Hepatocyte (in vitro differentiated cells): ENCODE results near the gene ICA1. TPM values are rescaled to one million over a fixed set of nuclear protein-coding genes. Genes with fewer than 3 reads are reported as not detected.

ENCODE experiments used
- DNase-seq: peaks from one replicate; pipeline ENCODE4 v3.0.0-alpha.2; 2016; ENCODE audit warnings: low spot score
- H2AFZ ChIP-seq: fragments of 200-600 bp; sonication (generic); 2 replicates; pipeline ENCODE4 v1.6.0; 2016; ENCODE audit warnings: antibody characterized with exemption, mild to moderate bottlenecking
- H3K27ac ChIP-seq: fragments of 200-600 bp; sonication (generic); 2 replicates; pipeline ENCODE4 v1.5.1; 2016; ENCODE audit warnings: mild to moderate bottlenecking
- H3K27me3 ChIP-seq: fragments of 200-600 bp; sonication (generic); 2 replicates; pipeline ENCODE4 v1.6.1; 2016
- H3K36me3 ChIP-seq: fragments of 200-600 bp; sonication (generic); replicated peaks from 2 replicates; pipeline ENCODE4 v1.5.1; 2016; ENCODE audit warnings: low read depth; ENCODE audit not compliant: insufficient read depth
- H3K4me1 ChIP-seq: fragments of 200-600 bp; sonication (generic); 2 replicates; pipeline ENCODE4 v1.5.1; 2016; ENCODE audit warnings: mild to moderate bottlenecking, moderate library complexity; ENCODE audit not compliant: insufficient read depth
- H3K4me2 ChIP-seq: fragments of 200-600 bp; sonication (generic); 2 replicates; pipeline ENCODE4 v1.6.0; 2016
- H3K4me3 ChIP-seq: fragments of 200-600 bp; sonication (generic); 2 replicates; pipeline ENCODE4 v1.5.1; 2016; ENCODE audit warnings: mild to moderate bottlenecking
- H3K79me2 ChIP-seq: fragments of 200-600 bp; sonication (generic); 2 replicates; pipeline ENCODE4 v1.6.0; 2017; ENCODE audit warnings: mild to moderate bottlenecking
- H3K9me2 ChIP-seq: fragments of 200-600 bp; sonication (generic); replicated peaks from 2 replicates; pipeline ENCODE4 v1.6.0; 2017; ENCODE audit warnings: mild to moderate bottlenecking; ENCODE audit not compliant: insufficient read depth
- H3K9me3 ChIP-seq: fragments of 200-600 bp; sonication (generic); 2 replicates; pipeline ENCODE4 v1.5.1; 2016; ENCODE audit warnings: low read depth, mild to moderate bottlenecking
- H4K20me1 ChIP-seq: fragments of 200-600 bp; sonication (generic); 2 replicates; pipeline ENCODE4 v1.6.0; 2016; ENCODE audit warnings: mild to moderate bottlenecking; ENCODE audit not compliant: insufficient read depth, poor library complexity, severe bottlenecking
- CTCF ChIP-seq: fragments of 200-600 bp; sonication (generic); IDR thresholded peaks from 2 replicates; pipeline ENCODE4 v1.5.1; 2016; ENCODE audit warnings: antibody characterized with exemption, mild to moderate bottlenecking; ENCODE audit not compliant: poor library complexity
- EZH2 ChIP-seq: fragments of 200-600 bp; sonication (generic); IDR thresholded peaks from 2 replicates; pipeline ENCODE4 v1.6.1; 2016; ENCODE audit warnings: antibody characterized with exemption, mild to moderate bottlenecking, borderline replicate concordance
- EZH2phosphoT487 ChIP-seq: fragments of 200-600 bp; sonication (generic); IDR thresholded peaks from one replicate; pipeline ENCODE4 v1.6.1; 2018; ENCODE audit warnings: antibody characterized with exemption, mild to moderate bottlenecking, low read depth, moderate library complexity; ENCODE audit not compliant: unreplicated experiment, severe bottlenecking
- WGBS: methylation state at CpG from one replicate; pipeline ENCODE4 v1.1.6; 2016; ENCODE audit warnings: low lambda C conversion rate; ENCODE audit errors: missing lambda C conversion rate; 5-methylcytosine and 5-hydroxymethylcytosine counted together
- polyA plus RNA-seq: library from polyadenylated mRNA; unstranded; fragments of >200 nt; fragmentation: Nextera tagmentation; extraction: Ambion mirVana; gene quantifications from 2 replicates; pipeline ENCODE4 v1.2.1, GENCODE V29; 2016
- total RNA-seq: library from RNA; depleted of rRNA; stranded (reverse); fragments of >200 nt; gene quantifications from 2 replicates; pipeline ENCODE4 v1.2.3, GENCODE V29; 2014

ICA1 gene
- total and polyA plus RNA-seq, 2 experiments from 2014 or later, result 32.9 to 40.1 TPM

GRCh38 chr7:8254215-8254614 lies 7.8 kb downstream of the ICA1 start:
- no peak overlapping the region for H3K4me3 ChIP-seq
- H3K9me2 ChIP-seq, result no peaks in the 10 kb centered on the region
- H3K27me3 ChIP-seq, result no peaks in the 10 kb centered on the region
- no peak overlapping the region for H2AFZ ChIP-seq
- no peak overlapping the region for H3K4me2 ChIP-seq
- TF ChIP-seq CTCF (no peak), EZH2 (no peak), EZH2phosphoT487 (no peak)
- 70% methylated on average over 3 of the region's 3 CpGs for WGBS
- H3K36me3 ChIP-seq, result no peaks in the 10 kb centered on the region
- H3K27ac ChIP-seq, result no peak overlapping the region
- H3K79me2 ChIP-seq, result peaks cover 19% of the 10 kb centered on the region
- DNase-seq, result no peak
- no peaks in the 10 kb centered on the region for H3K9me3 ChIP-seq
- no peaks in the 10 kb centered on the region for H3K4me1 ChIP-seq
- no peaks in the 10 kb centered on the region for H4K20me1 ChIP-seq

DNA sequence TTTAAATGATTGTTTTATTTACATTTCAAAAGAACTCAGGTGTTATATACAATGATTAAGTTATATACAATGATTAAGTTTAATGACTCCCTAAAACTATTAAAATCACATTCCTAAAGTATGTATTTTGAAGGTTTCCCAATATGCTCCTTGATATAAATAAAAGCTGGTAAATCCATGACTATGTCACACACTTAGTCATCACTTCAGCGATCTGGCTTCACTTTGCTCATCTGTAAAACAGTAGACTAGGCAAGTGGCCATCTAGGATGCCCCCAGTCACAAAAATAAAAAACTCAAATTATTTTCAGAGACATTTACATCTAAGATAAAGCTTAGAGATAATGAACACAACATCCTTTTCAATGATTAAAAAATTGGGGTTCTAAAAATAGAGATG lies 10.8 kb downstream of the ICA1 start:
- Histone ChIP-seq H3K27ac (no peak overlapping the region), H4K20me1 (no peaks in the 10 kb centered on the region), H3K4me2 (no peak overlapping the region), H3K9me3 (no peaks in the 10 kb centered on the region), H3K9me2 (no peaks in the 10 kb centered on the region), H3K4me1 (no peaks in the 10 kb centered on the region), H3K27me3 (no peaks in the 10 kb centered on the region), H3K4me3 (no peak overlapping the region), H3K36me3 (no peaks in the 10 kb centered on the region), H2AFZ (no peak overlapping the region), H3K79me2 (peaks cover 2% of the 10 kb centered on the region)
- TF ChIP-seq EZH2phosphoT487, result no peak
- no peak for TF ChIP-seq EZH2
- no peak for TF ChIP-seq CTCF
- 92% methylated on average over 1 of the region's 1 CpG for WGBS
- DNase-seq, result no peak

DNA sequence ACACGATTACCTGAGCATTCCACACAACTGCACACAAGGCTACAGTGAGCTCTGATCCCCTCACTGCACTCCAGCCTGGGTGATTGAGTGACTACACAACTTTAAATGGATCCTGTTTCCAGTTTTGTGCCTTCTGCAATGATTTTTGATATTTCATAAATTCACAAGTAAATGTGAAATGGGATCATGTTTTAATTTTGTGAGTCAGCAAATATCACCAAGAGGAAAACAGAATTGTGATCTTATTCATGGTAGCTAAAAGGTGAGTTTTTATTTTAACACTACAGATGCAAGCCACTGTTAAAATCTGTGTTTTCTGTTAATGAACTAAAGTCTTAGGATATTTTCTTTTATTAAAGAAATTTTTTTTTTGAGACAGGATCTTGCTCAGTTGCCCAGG lies 11.4 kb downstream of the ICA1 start:
- WGBS, result 100% methylated on average over 1 of the region's 1 CpG
- Histone ChIP-seq H3K4me1 (no peaks in the 10 kb centered on the region), H3K36me3 (no peaks in the 10 kb centered on the region), H3K27ac (no peak overlapping the region), H3K9me2 (no peaks in the 10 kb centered on the region), H3K4me2 (no peak overlapping the region), H3K9me3 (no peaks in the 10 kb centered on the region), H4K20me1 (no peaks in the 10 kb centered on the region), H2AFZ (no peak overlapping the region), H3K27me3 (no peaks in the 10 kb centered on the region), H3K79me2 (peaks cover 2% of the 10 kb centered on the region), H3K4me3 (no peak overlapping the region)
- no peak for DNase-seq
- TF ChIP-seq EZH2 (no peak), EZH2phosphoT487 (no peak), CTCF (no peak)

DNA sequence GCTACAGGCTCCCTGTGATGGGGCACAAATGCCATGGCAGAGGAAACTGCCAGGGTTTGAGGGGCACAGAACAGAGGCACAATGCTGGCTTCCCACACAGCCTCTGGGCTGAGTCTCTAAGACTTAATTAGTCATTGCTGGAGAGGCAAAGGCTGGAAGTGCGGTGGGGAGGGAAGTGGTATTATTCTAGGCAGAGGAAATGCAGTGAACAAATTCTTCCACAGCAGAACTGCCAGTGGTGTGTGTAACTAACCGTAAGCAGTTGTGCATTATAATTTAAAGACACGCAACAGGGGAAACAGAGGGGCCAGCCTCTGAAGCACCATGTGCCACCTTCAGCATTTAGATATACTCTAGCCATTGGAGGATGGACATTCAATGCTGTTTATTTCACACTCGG lies 12.8 kb downstream of the ICA1 start:
- H3K4me1 ChIP-seq, result no peaks in the 10 kb centered on the region
- H4K20me1 ChIP-seq, result no peaks in the 10 kb centered on the region
- no peak overlapping the region for H2AFZ ChIP-seq
- WGBS, result 94% methylated on average over 4 of the region's 4 CpGs
- no peak overlapping the region for H3K27ac ChIP-seq
- H3K4me2 ChIP-seq, result no peak overlapping the region
- H3K36me3 ChIP-seq, result no peaks in the 10 kb centered on the region
- peaks cover 2% of the 10 kb centered on the region for H3K79me2 ChIP-seq
- H3K9me3 ChIP-seq, result no peaks in the 10 kb centered on the region
- DNase-seq, result no peak
- TF ChIP-seq EZH2phosphoT487, result no peak
- TF ChIP-seq EZH2, result no peak
- no peak for TF ChIP-seq CTCF
- no peaks in the 10 kb centered on the region for H3K27me3 ChIP-seq
- H3K4me3 ChIP-seq, result no peak overlapping the region
- H3K9me2 ChIP-seq, result no peaks in the 10 kb centered on the region
